ENCODE measurements around the gene TNRC6C.

DNA sequence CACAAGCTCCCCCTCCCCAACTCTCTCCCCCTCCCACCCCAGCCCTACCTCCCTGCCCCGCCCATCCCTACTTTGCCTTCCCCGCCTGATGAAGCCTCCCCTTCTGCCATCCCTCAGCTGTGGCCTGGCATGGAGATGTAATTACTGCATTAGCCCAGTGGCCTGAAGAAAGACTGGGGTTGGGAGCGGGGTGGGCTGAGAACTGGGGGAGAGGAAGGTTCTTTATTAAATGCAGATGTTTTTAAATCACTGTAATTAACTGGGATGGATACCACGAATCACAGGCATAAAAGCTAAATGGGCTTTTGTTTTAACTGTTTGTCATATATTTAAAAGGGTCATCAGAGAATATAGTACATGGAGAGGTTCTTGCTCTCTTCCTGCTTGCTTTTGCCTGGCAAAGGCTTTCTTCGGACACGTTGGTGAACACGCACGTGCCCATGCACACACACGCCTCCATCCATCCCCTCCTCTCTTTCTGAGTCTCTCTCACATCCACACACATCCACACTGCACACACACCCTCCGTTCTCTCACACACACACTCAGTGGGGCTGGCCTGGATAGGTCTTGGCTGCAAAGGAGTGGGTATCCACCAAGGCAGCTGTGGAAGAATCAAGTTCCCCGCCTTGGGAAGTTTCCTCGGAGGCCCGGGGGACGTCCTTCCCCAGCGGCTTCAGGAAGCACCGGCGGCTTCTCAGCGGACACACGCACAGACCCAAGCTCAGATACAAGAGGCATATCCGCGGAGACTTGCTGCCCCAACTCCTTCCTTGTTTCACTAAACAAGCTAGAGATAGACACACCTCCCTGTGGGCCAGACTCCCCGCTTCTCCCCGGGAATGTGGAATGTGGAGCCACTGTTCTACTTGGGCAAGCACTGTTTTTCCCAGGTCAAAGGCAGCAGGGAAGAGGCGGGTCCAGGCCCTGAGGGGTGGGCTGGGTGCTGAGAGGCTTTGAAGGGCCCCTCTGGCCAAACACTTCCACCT, 27.4 kb upstream of the TNRC6C start:
- TF ChIP-seq THYN1 (CRISPR knock-in tag; IDR thresholded peaks at IDR 0.05; ENCODE audit: borderline replicate concordance, low read depth) (no peak), MTA1 (CRISPR knock-in tag; IDR thresholded peaks at IDR 0.05; ENCODE audit: borderline replicate concordance) (no peak), CHD2 (IDR thresholded peaks at IDR 0.05; ENCODE audit: low read depth, low read length) (no peak), KDM3A (CRISPR knock-in tag; IDR thresholded peaks at IDR 0.05; ENCODE audit: low read depth) (no peak), ZNF180 (CRISPR knock-in tag; IDR thresholded peaks at IDR 0.05; ENCODE audit: borderline replicate concordance, low read depth) (no peak), GLI4 (CRISPR knock-in tag; IDR thresholded peaks at IDR 0.05; ENCODE audit: borderline replicate concordance) (no peak), ESRRA (CRISPR knock-in tag; IDR thresholded peaks at IDR 0.05; ENCODE audit: low read depth) (no peak), MTA3 (CRISPR knock-in tag; IDR thresholded peaks at IDR 0.05) (no peak)
- TF ChIP-seq, protein P1, sequence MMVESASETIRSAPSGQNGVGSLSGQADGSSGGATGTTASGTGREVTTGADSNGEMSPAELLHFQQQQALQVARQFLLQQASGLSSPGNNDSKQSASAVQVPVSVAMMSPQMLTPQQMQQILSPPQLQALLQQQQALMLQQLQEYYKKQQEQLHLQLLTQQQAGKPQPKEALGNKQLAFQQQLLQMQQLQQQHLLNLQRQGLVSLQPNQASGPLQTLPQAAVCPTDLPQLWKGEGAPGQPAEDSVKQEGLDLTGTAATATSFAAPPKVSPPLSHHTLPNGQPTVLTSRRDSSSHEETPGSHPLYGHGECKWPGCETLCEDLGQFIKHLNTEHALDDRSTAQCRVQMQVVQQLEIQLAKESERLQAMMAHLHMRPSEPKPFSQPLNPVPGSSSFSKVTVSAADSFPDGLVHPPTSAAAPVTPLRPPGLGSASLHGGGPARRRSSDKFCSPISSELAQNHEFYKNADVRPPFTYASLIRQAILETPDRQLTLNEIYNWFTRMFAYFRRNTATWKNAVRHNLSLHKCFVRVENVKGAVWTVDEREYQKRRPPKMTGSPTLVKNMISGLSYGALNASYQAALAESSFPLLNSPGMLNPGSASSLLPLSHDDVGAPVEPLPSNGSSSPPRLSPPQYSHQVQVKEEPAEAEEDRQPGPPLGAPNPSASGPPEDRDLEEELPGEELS (CRISPR knock-in tag; IDR thresholded peaks at IDR 0.05): no peak
- TF ChIP-seq, protein P2, sequence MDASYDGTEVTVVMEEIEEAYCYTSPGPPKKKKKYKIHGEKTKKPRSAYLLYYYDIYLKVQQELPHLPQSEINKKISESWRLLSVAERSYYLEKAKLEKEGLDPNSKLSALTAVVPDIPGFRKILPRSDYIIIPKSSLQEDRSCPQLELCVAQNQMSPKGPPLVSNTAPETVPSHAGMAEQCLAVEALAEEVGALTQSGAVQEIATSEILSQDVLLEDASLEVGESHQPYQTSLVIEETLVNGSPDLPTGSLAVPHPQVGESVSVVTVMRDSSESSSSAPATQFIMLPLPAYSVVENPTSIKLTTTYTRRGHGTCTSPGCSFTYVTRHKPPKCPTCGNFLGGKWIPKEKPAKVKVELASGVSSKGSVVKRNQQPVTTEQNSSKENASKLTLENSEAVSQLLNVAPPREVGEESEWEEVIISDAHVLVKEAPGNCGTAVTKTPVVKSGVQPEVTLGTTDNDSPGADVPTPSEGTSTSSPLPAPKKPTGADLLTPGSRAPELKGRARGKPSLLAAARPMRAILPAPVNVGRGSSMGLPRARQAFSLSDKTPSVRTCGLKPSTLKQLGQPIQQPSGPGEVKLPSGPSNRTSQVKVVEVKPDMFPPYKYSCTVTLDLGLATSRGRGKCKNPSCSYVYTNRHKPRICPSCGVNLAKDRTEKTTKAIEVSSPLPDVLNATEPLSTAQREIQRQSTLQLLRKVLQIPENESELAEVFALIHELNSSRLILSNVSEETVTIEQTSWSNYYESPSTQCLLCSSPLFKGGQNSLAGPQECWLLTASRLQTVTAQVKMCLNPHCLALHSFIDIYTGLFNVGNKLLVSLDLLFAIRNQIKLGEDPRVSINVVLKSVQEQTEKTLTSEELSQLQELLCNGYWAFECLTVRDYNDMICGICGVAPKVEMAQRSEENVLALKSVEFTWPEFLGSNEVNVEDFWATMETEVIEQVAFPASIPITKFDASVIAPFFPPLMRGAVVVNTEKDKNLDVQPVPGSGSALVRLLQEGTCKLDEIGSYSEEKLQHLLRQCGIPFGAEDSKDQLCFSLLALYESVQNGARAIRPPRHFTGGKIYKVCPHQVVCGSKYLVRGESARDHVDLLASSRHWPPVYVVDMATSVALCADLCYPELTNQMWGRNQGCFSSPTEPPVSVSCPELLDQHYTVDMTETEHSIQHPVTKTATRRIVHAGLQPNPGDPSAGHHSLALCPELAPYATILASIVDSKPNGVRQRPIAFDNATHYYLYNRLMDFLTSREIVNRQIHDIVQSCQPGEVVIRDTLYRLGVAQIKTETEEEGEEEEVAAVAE (CRISPR knock-in tag; IDR thresholded peaks at IDR 0.05; ENCODE audit: borderline replicate concordance): no peak
- TF ChIP-seq, protein P3, sequence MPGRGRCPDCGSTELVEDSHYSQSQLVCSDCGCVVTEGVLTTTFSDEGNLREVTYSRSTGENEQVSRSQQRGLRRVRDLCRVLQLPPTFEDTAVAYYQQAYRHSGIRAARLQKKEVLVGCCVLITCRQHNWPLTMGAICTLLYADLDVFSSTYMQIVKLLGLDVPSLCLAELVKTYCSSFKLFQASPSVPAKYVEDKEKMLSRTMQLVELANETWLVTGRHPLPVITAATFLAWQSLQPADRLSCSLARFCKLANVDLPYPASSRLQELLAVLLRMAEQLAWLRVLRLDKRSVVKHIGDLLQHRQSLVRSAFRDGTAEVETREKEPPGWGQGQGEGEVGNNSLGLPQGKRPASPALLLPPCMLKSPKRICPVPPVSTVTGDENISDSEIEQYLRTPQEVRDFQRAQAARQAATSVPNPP (CRISPR knock-in tag; IDR thresholded peaks at IDR 0.05): no peak
- TF ChIP-seq, protein P4, sequence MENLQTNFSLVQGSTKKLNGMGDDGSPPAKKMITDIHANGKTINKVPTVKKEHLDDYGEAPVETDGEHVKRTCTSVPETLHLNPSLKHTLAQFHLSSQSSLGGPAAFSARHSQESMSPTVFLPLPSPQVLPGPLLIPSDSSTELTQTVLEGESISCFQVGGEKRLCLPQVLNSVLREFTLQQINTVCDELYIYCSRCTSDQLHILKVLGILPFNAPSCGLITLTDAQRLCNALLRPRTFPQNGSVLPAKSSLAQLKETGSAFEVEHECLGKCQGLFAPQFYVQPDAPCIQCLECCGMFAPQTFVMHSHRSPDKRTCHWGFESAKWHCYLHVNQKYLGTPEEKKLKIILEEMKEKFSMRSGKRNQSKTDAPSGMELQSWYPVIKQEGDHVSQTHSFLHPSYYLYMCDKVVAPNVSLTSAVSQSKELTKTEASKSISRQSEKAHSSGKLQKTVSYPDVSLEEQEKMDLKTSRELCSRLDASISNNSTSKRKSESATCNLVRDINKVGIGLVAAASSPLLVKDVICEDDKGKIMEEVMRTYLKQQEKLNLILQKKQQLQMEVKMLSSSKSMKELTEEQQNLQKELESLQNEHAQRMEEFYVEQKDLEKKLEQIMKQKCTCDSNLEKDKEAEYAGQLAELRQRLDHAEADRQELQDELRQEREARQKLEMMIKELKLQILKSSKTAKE (CRISPR knock-in tag; IDR thresholded peaks at IDR 0.05; ENCODE audit: borderline replicate concordance): no peak
- TF ChIP-seq, protein P5, sequence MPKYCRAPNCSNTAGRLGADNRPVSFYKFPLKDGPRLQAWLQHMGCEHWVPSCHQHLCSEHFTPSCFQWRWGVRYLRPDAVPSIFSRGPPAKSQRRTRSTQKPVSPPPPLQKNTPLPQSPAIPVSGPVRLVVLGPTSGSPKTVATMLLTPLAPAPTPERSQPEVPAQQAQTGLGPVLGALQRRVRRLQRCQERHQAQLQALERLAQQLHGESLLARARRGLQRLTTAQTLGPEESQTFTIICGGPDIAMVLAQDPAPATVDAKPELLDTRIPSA (CRISPR knock-in tag; IDR thresholded peaks at IDR 0.05; ENCODE audit: borderline replicate concordance): no peak
